HUES6 (cell line): Measurements from ENCODE around the gene DNASE1L2.

Experiments
- H3K27ac ChIP-seq: 2 replicates; pipeline ENCODE4 v1.7.0; 2013; ENCODE audit warnings: low read depth, mild to moderate bottlenecking, low read length, inconsistent platforms
- H3K27me3 ChIP-seq: 2 replicates; pipeline ENCODE4 v1.6.1; 2013; ENCODE audit warnings: low read length; ENCODE audit not compliant: control insufficient read depth, insufficient read depth
- H3K36me3 ChIP-seq: 2 replicates; pipeline ENCODE4 v1.6.1; 2013; ENCODE audit warnings: low read length; ENCODE audit not compliant: control insufficient read depth, insufficient read depth
- H3K4me1 ChIP-seq: 2 replicates; pipeline ENCODE4 v1.6.1; 2013; ENCODE audit warnings: low read length; ENCODE audit not compliant: control insufficient read depth, insufficient read depth
- H3K4me3 ChIP-seq: 2 replicates; pipeline ENCODE4 v1.5.1; 2013; ENCODE audit warnings: low read depth, low read length
- H3K9ac ChIP-seq: one replicate; pipeline ENCODE4 v1.6.1; 2013; ENCODE audit warnings: mild to moderate bottlenecking, low read length
- H3K9me3 ChIP-seq: 2 replicates; pipeline ENCODE4 v1.6.1; 2013; ENCODE audit warnings: low read depth, low read length; ENCODE audit not compliant: control insufficient read depth, insufficient read depth

Gene DNASE1L2

DNA sequence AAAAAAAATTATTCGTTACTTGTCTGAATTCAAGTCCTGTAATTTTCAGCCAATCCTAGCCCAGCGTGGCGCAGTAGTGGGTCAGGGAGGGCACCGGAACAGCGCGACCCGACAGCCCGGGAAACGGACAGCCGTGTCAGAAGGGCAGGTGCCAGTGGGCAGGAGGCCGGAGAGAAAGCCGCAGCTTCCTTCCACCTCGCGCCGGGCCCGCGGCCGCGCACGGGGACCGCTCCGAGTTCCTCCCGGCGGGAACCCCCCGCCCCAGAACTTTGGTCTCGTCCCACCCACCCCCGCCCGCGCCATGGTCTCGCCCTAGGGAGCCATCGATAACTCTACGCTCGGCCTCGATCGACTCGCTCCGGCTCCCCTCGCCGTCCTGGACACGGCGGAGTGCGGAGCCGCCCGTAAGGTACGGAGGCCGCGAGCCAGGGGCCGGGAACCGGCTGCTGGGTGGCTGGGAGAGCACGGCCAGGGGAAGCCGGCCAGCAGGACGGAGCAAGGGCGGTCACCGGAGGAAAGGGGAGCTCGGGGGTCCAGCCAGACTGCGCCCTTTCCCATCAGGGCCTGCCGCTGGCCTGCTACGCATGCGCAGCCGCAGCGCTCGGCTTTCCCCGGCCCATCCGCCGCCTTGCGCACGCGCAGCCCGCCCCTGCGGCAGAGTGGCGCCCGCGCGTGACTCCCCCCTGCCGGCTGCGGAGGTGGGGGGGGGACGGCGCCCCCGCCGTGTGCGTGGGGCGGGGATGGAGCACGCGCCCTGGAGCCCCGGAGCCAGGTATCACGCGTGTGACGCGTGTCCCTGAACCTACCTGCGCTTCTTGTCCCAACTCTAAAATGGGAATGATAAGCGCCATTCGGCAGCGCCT is 30.9 kb upstream of the DNASE1L2 start, which contains the start of gene MLST8:
Gene MLST8 (plus strand): TSS at position 351 of the 863 bp plus-strand sequence. CDS start 632 bp downstream, outside the sequence.
- Histone ChIP-seq H3K4me1 (peaks cover 4% of the 10 kb centered on the region; the same call in 1 of the 2 replicates), H3K9ac (peak within 1 kb of the TSS; percentile 97), H3K9me3 (no peaks in the 10 kb centered on the region), H3K27me3 (peaks cover 5% of the 10 kb centered on the region), H3K4me3 (peak within 1 kb of the TSS; percentile 97), H3K36me3 (peaks cover 33% of the 10 kb centered on the region), H3K27ac (peak within 1 kb of the TSS; percentile 95)

- Histone ChIP-seq H3K9ac (peak overlapping the region; percentile 97), H3K27me3 (no peaks in the 10 kb centered on the region), H3K36me3 (peaks cover 33% of the 10 kb centered on the region), H3K9me3 (no peaks in the 10 kb centered on the region), H3K27ac (peak overlapping the region; percentile 95; the same call in 1 of the 2 replicates), H3K4me1 (peaks cover 9% of the 10 kb centered on the region; the same call in 1 of the 2 replicates), H3K4me3 (peak overlapping the region; percentile 97)
These were observed 30.3 kb upstream of the DNASE1L2 start for GRCh38 chr16:2205967-2206313.

DNA sequence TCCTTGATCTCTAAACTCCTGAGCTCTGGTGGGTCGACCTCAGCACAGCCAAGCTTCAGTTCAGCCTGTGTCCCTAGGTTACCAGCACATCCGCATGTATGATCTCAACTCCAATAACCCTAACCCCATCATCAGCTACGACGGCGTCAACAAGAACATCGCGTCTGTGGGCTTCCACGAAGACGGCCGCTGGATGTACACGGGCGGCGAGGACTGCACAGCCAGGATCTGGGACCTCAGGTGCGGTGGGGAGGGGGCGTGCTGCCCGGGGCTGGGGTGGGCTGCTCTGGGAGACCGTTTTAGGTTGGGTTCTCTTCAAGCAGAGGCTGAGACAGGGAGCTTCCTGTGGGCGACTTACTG is 29.8 kb upstream of the DNASE1L2 start:
- Histone ChIP-seq H3K9me3 (no peaks in the 10 kb centered on the region), H3K36me3 (peaks cover 33% of the 10 kb centered on the region), H3K4me3 (peak overlapping the region; percentile 97), H3K27me3 (no peaks in the 10 kb centered on the region), H3K4me1 (peaks cover 10% of the 10 kb centered on the region; the same call in 1 of the 2 replicates), H3K27ac (no peak overlapping the region), H3K9ac (peak overlapping the region; percentile 97)

GRCh38 chr16:2206780-2207433 is 29.3 kb upstream of the DNASE1L2 start:
- H3K36me3 ChIP-seq, result peaks cover 36% of the 10 kb centered on the region
- no peaks in the 10 kb centered on the region for H3K27me3 ChIP-seq
- no peak overlapping the region; the same call in 1 of the 2 replicates for H3K4me3 ChIP-seq
- no peaks in the 10 kb centered on the region for H3K9me3 ChIP-seq
- H3K4me1 ChIP-seq, result peaks cover 13% of the 10 kb centered on the region; the same call in 1 of the 2 replicates
- no peak overlapping the region for H3K27ac ChIP-seq
- peak overlapping the region; percentile 43 for H3K9ac ChIP-seq

DNA sequence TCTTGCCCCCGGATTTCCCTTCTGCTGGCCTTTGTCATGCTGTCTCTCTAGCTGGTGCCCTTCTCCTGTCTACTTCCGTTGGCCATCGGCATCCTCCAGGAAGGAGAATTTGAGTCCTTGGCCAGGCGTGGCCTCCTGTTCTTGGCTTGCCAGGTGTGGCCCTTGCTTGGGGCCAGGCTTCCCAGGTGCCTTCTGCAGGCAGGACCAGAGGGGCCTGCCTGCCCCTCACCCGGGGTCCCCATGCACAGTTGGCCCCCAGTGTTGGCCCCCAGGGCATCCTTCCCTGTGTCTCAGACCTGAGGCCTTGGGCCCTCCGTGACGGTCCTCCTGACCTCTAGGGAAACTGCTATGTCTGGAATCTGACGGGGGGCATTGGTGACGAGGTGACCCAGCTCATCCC is 28.4 kb upstream of the DNASE1L2 start:
- Histone ChIP-seq H3K4me3 (no peak overlapping the region), H3K36me3 (peaks cover 46% of the 10 kb centered on the region), H3K9ac (no peak overlapping the region), H3K27ac (no peak overlapping the region), H3K4me1 (peaks cover 16% of the 10 kb centered on the region), H3K9me3 (no peaks in the 10 kb centered on the region), H3K27me3 (no peaks in the 10 kb centered on the region)

GRCh38 chr16:2208308-2208707 is 27.9 kb upstream of the DNASE1L2 start:
- Histone ChIP-seq H3K4me3 (no peak overlapping the region), H3K9me3 (no peaks in the 10 kb centered on the region), H3K36me3 (peaks cover 50% of the 10 kb centered on the region), H3K27ac (no peak overlapping the region), H3K4me1 (peaks cover 20% of the 10 kb centered on the region), H3K9ac (no peak overlapping the region), H3K27me3 (no peaks in the 10 kb centered on the region)

GRCh38 chr16:2208772-2209171 is 27.5 kb upstream of the DNASE1L2 start:
- H3K27me3 ChIP-seq, result no peaks in the 10 kb centered on the region
- no peak overlapping the region for H3K27ac ChIP-seq
- peaks cover 24% of the 10 kb centered on the region for H3K4me1 ChIP-seq
- H3K4me3 ChIP-seq, result no peak overlapping the region
- no peak overlapping the region for H3K9ac ChIP-seq
- no peaks in the 10 kb centered on the region for H3K9me3 ChIP-seq
- peaks cover 54% of the 10 kb centered on the region for H3K36me3 ChIP-seq

GRCh38 chr16:2209258-2210008 is 26.8 kb upstream of the DNASE1L2 start:
- Histone ChIP-seq H3K27ac (no peak overlapping the region), H3K9ac (no peak overlapping the region), H3K27me3 (no peaks in the 10 kb centered on the region), H3K36me3 (peaks cover 54% of the 10 kb centered on the region), H3K4me3 (no peak overlapping the region), H3K9me3 (no peaks in the 10 kb centered on the region), H3K4me1 (peaks cover 24% of the 10 kb centered on the region)

GRCh38 chr16:2210009-2210332 is 26.3 kb upstream of the DNASE1L2 start:
- Histone ChIP-seq H3K4me3 (no peak overlapping the region), H3K4me1 (peaks cover 24% of the 10 kb centered on the region), H3K36me3 (peaks cover 54% of the 10 kb centered on the region), H3K27me3 (no peaks in the 10 kb centered on the region), H3K27ac (no peak overlapping the region), H3K9ac (no peak overlapping the region), H3K9me3 (no peaks in the 10 kb centered on the region)

DNA sequence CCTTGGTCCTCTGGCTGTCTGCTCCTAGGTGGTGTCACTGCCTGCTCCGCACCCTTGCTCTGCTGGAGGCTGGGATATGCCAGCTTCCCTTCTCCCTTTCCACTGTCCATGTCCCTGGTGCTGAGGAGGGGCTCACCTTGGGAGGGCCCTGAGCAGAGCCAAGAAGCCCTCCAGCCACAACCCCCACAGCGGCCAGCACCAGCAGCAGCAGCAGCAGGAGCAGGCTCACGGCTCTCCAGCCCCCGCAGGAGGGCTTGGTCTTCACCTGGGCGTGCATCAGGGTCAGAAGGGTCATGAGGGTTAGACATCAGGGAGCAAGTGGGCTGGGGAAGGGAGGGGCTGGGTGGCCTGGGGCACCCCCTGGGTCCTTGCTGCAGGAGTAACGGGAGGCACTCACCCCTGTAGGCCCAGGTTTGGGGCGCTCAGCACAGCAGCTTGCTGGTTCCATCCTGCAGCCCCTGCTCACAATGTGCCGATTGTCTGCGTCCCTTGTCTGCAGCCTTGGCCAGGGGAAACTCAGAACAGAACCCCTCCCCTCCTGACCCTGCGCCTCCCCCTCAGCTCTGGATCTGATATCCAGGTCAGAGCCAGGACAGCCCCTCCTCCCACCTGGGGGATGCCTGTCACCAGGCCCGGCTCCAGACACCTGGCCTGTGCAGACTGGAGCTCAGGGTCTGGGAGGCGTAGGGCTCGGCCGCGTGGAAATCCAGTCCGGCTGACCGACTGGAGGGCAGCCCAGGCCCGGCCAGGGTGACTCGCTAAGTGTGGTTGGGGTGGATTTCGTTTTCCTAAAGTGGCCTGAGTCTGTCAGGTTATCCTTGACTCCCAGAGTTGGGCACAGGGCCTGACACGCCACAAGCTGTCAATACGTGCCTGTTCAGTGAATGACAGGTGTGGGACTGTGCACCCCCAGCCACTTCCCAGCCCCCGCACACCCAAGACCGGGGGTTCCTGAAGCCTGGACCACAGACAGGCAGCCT is 25.6 kb upstream of the DNASE1L2 start, which contains the start of gene BRICD5:
Gene BRICD5 (minus strand): TSS at position 478 of the 980 bp plus-strand sequence. CDS start 30 bp downstream, at position 448.
- Histone ChIP-seq H3K4me3 (no peak within 1 kb of the TSS), H3K4me1 (peaks cover 24% of the 10 kb centered on the region), H3K9me3 (no peaks in the 10 kb centered on the region), H3K27ac (no peak within 1 kb of the TSS), H3K9ac (no peak within 1 kb of the TSS), H3K27me3 (no peaks in the 10 kb centered on the region), H3K36me3 (peaks cover 54% of the 10 kb centered on the region)
